DOHH2 (cell line): ENCODE measurements around the gene HBG2.
"Not testable (repeated sequence)": the region's sequence is repeated elsewhere in the genome, so short reads cannot be mapped to it uniquely, and the experiment has no call there.

Source experiments
- CTCF ChIP-seq: fragments of 200-600 bp; sonication (generic); IDR thresholded peaks from one replicate; pipeline ENCODE4 v1.5.1; 2014; ENCODE audit warnings: antibody characterized with exemption, mild to moderate bottlenecking, low read depth, low read length; ENCODE audit not compliant: poor library complexity, severe bottlenecking
- EZH2phosphoT487 ChIP-seq: fragments of 200-600 bp; sonication (generic); IDR thresholded peaks from 2 replicates; pipeline ENCODE4 v1.6.1; 2017; ENCODE audit warnings: borderline replicate concordance, mild to moderate bottlenecking, antibody characterized with exemption, low read length, moderate library complexity, mixed read lengths

GRCh38 chr11:5294342-5294995 is 39.9 kb upstream of the HBG2 start:
- not testable (repeated sequence) for TF ChIP-seq CTCF, EZH2phosphoT487
